ENCODE measurements around the gene RXFP2.

The RXFP2 gene

DNA sequence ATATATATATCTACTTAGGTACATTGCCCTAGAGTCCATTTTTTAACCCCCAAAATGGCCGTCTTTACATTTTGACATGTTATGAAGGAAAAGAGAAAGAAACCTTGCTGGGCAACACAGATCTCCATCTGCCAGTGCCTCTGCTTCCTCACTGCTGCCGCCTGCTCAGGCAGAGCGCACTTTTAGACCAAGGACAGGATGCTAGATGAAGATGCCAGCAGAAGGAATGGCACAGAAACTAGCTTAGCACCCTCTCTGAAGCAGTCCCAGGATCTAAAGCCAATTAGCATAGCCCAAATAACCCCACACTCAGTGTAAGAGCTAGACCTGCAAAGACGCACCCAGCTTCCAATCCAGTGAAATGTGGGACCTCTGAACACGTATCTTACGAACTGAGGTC lies 111.9 kb downstream of the RXFP2 start:
- Histone ChIP-seq H3K9ac (ENCODE audit: low read length) (no peak overlapping the region), H3K4me3 (ENCODE audit: low read depth, low read length) (no peak overlapping the region), H3K9me3 (ENCODE audit: control insufficient read depth, insufficient read depth, low read depth, low read length) (no peaks in the 10 kb centered on the region), H3K27ac (ENCODE audit: low read depth, low read length) (no peak overlapping the region), H3K4me1 (ENCODE audit: control insufficient read depth, insufficient read depth, low read length) (no peaks in the 10 kb centered on the region), H3K36me3 (ENCODE audit: control insufficient read depth, insufficient read depth, low read length) (no peaks in the 10 kb centered on the region), H3K27me3 (ENCODE audit: control insufficient read depth, insufficient read depth, low read length) (peaks cover 31% of the 10 kb centered on the region)
